Daoy (cell line): ENCODE results near the gene CRB3. TPM values are rescaled to one million over a fixed set of nuclear protein-coding genes. Genes with fewer than 3 reads are reported as not detected.

Experiments
- DNase-seq: peaks from one replicate; pipeline ENCODE4 v3.0.0-alpha.2; 2015; ENCODE audit warnings: low read depth
- total RNA-seq: library from RNA; depleted of rRNA; stranded (reverse); fragments of >200 nt; shearing (Covaris generic); gene quantifications from 2 replicates; pipeline ENCODE4 v1.2.3, GENCODE V29; 2014

CRB3 gene
- total RNA-seq, 1 experiment from 2014 or later, result not detected

DNA sequence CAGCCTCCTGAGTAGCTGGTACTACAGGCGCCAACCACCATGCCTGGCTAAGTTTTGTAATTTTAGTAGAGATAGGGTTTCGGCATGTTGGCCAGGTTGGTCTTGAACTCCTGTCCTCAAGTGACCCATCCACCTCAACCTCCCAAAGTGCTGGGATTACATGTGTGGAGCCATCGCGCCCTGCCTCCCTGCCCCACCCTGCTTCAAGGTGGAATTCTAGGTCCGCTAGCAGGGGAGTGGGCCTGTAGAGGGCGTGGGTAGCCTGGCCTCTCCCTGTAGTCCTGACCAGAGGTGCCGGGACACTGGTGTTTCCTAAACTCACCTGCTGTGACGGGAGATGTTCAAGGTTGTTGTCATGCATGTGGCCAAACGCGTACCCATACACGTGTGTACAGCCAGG, 30.9 kb upstream of the CRB3 start:
- no peak for DNase-seq

DNA sequence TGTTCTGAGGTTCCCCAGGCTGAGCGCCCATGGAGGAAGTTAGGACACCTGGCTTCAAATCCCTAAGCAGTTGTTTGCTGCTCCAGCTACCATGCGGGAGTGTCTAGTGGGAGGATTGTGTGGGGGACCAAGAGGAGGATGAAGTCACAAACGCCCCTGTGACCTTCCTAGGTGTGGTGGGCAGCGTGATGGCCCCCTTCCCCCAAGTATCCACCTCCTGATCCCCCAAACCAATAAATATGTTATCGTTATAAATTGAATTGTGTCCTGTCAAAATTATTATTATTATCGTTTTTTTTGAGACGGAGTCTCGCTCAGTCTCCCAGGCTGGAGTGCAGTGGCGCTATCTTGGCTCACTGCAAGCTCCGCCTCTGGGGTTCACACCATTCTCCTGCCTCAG, 30.4 kb upstream of the CRB3 start, which contains the start of gene SLC25A41:
SLC25A41 (minus strand) TSS at position 101 of the 400 bp plus-strand sequence; CDS start at position 31, 70 bp downstream.
- DNase-seq, result no peak

DNA sequence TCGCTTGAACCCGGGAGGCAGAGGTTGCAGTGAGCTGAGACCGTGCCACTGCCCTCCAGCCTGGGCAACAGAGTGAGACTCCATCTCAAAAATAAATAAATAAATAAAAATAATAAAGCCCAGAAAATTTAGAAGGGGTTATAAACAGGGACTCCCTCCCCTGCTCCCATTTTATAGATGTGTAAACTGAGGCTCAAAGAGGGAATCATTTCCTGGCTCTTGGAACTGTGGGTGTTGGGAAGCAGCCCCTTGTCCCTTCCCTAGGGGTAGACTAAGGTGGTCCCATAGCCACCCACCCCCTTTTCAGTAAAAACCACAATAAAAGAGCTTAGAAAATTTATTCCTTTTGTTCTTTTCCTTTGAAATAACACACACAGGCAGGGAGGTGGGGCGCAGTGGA, 24.3 kb upstream of the CRB3 start:
- no peak for DNase-seq

DNA sequence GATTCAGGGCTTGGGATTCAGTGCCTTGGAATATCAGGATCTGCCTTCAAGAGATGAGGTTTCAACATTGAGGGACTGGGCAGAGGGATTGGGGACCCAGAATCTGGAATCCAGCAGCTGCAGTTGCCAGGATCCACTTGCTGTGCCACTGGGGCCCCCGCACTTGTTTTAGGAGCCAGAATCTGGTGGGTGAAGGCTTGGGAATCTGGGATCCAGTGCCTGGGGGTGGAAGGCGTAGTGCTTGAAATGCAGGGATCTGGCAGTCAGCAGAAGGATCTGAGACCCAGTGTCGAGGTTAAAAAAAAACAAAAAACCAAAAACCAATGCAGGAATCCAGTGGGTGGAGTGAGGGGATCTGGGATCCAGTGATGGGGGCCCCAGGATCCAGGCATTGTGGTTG, 23.2 kb upstream of the CRB3 start:
- no peak for DNase-seq

DNA sequence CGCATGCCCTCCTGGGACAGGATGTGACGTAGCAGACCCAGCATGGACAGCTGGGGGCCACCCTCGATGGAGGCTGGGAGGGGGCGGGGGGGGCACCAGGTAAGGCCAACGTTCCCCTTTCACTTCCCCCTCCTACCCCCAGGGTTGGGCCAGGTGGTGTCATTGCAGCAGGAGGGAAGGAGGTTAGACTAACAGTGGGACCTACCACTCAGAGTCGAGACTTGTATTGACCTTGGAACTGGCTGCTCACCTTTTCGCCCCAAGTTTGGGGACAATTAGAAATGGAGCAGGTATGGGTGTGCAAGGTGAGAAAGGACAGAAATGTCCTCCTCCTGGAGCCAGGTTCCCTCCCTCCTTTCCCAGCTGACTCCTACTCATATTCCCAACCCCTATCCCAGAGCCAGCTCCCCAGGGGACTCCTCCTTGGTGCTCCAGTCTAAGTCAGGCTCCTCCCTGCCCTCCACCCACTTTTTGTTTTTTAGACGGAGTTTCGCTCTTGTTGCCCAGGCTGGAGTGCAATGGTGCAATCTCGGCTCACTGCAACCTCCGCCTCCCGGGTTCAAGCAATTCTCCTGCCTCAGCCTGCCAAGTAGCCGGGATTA, 21.9 kb upstream of the CRB3 start:
- DNase-seq, result no peak

GRCh38 chr19:6443986-6444385, 20.1 kb upstream of the CRB3 start:
- DNase-seq, result no peak

DNA sequence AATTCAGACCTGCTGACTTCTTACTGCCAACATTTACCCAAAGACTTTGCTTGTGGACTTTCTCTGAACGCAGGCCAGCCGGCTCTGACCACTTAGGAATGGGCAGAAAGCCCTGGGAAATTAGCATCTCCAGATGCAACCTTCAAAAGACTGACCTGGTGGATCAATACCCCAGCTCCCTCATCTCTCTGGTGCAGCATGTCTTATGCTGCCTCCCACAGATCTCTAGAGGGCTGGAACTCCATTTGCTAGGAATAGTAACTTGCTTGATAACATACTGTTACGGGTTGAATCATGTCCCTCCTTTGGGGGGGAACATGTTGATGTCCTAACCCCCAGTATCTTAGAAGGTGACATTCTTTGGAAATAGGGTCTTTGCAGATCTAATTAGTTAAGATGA, 17.6 kb upstream of the CRB3 start:
- DNase-seq, result no peak

DNA sequence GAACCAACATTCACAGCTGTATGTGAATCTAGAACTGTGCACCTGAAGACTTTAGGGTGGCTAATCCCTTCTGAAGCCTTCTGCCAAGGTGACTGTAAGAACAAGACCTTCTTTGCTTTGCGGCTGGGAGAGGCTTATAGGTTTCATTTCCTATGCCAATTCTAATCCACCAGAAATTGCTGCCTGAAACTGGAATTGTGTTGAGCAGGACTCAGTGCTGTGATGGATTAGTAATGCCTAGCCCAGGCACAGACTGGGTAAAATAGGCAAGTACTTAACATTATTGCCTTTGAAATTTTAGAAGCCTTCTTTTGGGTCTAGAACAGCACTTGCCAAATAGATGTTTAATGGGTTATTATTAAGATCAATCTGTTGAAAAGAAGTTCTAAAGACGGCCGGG, 16.0 kb upstream of the CRB3 start:
- DNase-seq, result no peak

DNA sequence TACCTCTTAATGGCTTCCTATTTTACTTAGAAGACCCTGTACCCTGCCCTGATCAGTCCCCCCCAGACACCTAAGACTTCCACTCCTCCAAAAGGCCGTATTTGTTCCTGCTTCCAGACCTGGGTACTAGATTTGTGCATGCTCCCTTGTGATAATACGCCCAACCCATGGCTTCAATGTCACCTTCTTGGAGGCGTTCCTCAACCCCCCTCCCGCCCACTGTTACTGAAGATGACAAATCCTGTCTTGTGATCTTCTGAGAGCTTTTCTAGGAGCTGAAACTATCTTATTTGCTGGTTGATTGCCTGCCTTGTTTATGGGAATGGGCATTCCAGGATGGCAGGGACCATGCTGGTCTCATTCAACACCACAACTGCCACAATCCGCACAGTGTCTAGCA, 13.9 kb upstream of the CRB3 start:
- no peak for DNase-seq

- no peak for DNase-seq
Observed at GRCh38 chr19:6451583-6452222, 12.4 kb upstream of the CRB3 start.

- DNase-seq, result no peak
Observed at GRCh38 chr19:6452223-6452614, 11.9 kb upstream of the CRB3 start.

DNA sequence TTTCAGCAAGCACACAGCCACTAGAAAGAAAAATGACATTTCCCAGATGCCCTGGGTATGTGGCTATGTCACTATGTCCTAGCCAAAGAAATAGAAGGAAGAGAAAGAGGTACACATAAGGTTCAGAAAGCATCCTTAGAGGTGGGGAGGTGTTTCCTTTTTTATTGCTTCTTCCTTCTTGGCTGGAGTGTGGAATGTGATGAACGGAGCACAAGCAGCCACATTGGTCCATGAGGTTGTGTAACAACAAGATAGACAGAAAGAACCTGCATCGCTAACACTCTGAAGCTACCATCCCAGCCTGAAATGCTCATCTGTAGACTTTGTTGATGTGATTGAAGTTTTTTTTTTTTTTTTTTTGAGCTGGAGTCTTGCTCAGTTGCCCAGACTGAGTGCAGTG, 11.2 kb upstream of the CRB3 start:
- no peak for DNase-seq

- DNase-seq, result no peak
Observed at GRCh38 chr19:6453951-6454565, 10.0 kb upstream of the CRB3 start.

DNA sequence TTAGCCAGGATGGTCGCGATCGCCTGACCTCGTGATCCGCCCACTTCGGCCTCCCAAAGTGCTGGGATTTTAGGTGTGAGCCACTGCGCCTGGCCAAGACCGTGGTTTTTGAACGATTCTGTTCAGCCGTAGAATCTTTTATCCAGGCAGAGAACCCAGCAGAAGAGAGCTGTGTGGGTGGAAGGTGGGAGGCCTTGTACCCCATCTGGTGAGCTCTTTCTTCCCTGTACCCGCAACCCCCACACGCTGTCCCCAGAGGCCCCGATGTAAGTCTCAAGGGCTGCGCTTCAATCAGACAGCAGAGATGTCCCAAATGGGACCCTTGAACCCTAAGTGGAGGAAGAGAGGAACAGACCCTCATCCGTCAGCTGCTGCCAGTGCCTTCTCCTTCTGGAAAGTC, 8.1 kb upstream of the CRB3 start:
- no peak for DNase-seq

DNA sequence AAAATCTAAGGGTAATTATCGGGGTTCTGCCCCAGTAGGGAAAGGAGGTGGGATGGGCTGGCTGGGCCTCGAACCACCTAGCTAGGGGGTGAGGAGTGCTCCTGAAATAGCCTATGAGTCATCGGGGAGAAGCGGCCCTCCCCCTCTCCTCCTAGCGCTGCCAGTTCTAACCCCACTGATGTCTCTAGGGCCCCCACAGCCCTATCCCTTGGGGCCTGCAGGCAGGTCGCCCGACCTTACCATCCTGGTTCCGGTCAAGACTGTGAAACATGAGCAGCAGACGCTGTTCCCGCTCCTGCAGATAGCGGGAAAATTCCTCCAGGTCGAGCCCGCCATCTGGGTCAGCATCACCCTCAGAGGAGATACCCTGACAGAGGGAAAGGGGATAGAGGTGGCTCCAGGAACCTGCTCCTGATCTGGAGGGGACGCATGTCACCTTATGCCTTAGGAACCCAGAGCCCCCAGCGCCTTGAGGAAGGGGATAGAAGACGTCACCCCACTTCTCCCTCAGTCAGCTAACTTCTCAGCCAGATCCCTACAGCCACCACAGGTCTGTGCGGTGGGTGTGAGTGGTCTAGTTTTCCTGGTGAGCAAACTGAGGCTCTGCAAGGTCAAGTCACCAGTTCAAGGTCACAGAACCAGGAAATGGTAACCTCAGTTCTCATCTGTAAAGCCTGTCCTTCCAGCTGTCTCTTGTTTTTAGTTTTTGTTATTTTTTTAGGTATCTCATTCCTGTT, 5.9 kb upstream of the CRB3 start:
- peak; percentile 38 for DNase-seq

DNA sequence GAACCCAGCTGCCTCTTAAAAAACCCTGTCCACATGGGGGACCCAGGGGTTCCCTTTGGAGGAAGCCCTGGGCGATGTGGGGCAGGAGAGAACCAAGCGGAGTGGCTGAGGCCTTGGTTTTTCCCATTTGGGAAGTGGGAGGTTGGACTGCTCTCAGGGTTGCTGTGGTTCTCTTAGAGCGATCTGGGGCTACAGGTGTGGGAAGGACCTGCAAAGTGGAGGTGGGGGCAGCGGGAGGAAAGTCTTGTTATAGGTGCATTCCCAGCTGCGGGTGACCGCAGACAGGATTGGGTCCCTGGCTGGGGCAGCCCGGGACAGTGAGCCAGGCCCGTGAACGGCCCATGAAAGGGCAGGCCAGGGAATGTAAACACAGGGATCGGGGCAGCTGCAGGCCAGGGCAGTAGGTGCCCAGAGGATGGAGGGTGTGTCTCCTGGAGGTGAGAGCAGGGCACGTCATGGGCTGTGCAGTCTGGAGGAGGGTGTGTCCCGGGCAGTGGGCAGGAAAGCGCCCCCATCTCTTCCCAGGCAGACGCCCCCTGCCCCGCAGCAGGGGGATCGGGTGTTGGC, 5.3 kb upstream of the CRB3 start:
- DNase-seq, result no peak

DNA sequence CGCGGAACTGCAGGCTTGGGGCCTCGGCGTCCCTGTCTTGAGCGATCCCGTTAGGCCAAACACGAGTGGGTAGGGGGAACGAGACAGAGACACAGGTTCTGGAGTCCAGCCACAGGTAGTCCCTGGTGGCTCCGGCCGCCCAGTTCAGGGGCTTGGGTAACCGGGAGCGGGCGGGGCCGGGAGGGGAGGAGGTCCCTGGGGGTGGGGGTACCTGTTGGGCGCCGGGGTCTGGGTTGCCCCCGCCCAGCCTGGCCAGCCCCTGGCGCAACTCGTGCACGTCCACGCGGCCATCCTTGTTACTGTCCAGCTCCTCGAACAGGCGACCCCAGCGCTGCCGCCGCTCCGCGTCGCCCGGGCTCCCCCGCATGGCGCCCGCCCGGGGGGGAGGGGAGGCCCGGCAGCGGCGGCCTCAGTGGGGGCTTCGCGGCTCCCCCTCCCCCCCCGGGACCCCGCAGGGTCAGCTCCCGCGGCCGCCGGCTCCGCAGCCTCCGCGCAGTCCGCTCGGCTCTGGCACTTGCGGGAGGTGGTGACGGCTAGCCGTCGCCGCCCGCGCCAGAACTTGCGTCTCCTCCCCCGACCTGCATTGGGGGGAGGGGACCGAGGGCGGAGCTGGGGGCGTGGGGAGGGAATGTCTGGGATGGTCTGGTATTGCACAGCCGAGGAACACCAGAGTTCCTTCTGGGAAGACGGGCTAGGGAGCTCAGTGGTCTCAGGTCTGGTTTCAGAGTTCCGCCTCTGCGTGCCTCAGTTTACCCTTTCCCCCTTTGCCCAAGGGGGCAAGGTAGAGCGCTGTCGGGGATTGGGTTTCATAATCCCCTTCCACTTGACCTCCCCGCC, 4.6 kb upstream of the CRB3 start, which contains the start of gene SLC25A23:
SLC25A23 (minus strand) TSS at position 531 of the 837 bp plus-strand sequence; CDS start at position 367, 164 bp downstream.
- peak; percentile 84 for DNase-seq

- peak; percentile 98 for DNase-seq
Observed at GRCh38 chr19:6460099-6460884, 3.8 kb upstream of the CRB3 start.

- DNase-seq, result no peak
Observed at GRCh38 chr19:6465006-6465405, 935 bp downstream of the CRB3 start.

- DNase-seq, result no peak
Observed at GRCh38 chr19:6465663-6466062, 1.6 kb downstream of the CRB3 start.
